Effector CD8-positive, alpha-beta T cell (primary cell): ENCODE measurements around the gene MAP2.
A peak's percentile ranks its signal among the peaks of the same experiment; 100 is the strongest.

Experiments used
- DNase-seq: peaks from one replicate; lab custom pipeline; 2025; lab: John Stamatoyannopoulos, UW
- total RNA-seq, 4 experiments: gene quantifications; one replicate each; lab custom pipeline; 2026; lab: John Stamatoyannopoulos, UW

The MAP2 gene, protein sequence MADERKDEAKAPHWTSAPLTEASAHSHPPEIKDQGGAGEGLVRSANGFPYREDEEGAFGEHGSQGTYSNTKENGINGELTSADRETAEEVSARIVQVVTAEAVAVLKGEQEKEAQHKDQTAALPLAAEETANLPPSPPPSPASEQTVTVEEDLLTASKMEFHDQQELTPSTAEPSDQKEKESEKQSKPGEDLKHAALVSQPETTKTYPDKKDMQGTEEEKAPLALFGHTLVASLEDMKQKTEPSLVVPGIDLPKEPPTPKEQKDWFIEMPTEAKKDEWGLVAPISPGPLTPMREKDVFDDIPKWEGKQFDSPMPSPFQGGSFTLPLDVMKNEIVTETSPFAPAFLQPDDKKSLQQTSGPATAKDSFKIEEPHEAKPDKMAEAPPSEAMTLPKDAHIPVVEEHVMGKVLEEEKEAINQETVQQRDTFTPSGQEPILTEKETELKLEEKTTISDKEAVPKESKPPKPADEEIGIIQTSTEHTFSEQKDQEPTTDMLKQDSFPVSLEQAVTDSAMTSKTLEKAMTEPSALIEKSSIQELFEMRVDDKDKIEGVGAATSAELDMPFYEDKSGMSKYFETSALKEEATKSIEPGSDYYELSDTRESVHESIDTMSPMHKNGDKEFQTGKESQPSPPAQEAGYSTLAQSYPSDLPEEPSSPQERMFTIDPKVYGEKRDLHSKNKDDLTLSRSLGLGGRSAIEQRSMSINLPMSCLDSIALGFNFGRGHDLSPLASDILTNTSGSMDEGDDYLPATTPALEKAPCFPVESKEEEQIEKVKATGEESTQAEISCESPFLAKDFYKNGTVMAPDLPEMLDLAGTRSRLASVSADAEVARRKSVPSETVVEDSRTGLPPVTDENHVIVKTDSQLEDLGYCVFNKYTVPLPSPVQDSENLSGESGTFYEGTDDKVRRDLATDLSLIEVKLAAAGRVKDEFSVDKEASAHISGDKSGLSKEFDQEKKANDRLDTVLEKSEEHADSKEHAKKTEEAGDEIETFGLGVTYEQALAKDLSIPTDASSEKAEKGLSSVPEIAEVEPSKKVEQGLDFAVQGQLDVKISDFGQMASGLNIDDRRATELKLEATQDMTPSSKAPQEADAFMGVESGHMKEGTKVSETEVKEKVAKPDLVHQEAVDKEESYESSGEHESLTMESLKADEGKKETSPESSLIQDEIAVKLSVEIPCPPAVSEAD (N-terminal part only)
- 0 to 0.18 (median 0.15) reads per million in 4 experiments for total RNA-seq

DNA sequence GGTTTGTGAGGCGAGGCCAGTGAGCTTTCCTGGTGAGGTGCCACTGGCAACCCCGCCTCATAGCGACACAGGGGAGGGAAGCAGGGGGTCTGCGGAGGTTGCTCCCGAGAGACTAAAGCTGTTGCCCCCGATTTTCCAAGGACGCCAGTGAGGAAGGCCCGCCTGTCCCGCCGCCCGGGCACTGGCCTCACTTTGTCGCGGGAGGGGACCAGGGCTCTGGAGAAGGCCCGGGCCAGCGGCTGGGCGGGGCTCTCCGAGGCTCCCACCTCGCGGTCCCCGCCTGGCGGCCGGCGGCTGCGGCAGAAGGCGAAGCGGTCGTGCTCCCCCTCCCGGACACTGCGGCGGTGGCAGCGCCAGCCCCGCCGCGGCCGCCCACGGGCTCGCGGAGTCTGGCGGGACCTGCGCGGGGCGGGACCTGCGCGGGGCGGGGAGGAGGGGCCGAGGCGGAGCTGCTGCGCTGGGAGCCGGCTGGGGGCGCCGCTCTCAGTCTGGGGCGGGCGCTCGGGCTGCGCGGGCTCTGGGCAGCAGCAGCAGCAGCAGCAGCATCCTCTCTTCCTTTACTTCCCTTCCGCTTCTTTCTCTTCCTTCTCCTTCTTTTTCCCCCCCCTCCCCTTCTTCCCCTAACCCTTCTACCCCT is at the start of gene MAP2:
MAP2 (plus strand) TSS at position 486 of the 637 bp plus-strand sequence. CDS start 229,124 bp downstream, outside the sequence.
- peak; percentile 12 for DNase-seq

DNA sequence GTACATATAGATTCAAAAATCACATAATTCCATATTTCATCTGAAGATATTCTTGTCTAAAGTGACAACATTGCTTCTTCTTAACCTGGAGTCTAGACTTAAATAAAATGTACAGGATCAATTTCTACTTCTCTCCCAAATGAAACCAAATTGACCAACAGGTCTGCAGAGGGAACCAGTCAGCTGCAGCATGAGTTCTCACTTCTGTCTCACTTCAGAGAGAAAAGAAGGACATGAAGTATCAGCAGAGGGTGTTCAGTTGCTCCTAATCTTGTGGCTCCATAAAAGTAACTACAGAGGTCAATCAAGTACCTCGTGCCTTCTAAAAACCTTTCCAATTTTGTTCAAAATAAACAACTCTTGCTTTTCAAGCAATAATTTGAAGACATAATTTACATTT is 47.2 kb upstream of the MAP2 start:
- DNase-seq: no peak

DNA sequence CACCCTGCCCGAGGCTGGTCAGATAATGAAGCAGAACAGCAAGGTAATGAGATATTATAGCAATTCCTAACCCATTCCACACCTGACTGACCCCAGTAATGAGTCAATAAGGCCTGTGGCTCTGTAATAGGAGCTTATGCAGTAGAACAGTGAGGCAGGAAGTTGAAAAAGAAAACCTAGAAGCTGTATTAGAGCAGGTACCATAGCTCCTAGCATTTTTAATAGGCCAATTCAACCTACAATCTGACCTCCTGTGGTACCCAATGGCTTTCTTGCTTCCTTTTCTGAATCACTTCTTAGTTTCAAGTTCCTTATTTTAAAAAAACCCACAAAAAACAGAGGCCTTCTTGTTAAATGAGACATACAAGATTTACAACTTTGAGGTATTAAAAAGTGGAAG is 43.6 kb upstream of the MAP2 start:
- no peak for DNase-seq

DNA sequence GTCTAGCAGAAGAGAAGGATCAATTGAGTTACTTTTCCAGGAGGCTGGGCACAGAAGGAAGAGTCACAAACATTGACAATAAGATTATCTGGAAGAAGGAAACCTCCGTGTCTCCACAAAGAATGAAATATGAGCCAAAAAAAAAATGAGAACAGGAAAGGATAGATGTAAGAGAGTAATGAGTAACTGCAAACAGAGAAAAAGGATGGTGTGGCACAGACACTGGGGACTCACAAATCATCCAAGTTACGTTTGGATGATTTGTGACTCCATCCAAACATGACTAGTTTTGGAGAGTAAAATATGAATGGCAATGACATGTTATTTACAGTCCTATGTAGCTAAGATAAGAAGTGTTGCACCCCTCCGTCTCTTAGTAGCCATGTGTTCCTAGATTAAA is 42.8 kb upstream of the MAP2 start:
- no peak for DNase-seq

DNA sequence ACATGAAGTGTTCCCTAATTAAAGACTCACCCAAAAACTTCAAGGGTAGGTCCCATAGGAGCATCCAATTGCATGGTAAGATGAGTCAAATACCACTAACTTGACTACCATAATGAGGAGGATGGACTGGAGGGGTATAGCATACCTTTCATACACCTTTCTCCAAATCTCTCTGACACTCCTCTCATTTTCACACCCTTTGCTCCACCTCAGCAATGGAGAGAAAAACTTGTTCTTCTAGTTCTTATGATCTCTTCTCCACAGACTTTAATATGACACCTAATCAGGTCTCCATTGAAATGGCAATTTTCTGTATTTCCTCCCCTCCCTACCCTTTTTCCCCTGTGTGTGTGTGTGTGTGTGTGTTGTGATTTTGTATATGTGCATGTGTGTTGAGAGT is 41.1 kb upstream of the MAP2 start:
- no peak for DNase-seq

DNA sequence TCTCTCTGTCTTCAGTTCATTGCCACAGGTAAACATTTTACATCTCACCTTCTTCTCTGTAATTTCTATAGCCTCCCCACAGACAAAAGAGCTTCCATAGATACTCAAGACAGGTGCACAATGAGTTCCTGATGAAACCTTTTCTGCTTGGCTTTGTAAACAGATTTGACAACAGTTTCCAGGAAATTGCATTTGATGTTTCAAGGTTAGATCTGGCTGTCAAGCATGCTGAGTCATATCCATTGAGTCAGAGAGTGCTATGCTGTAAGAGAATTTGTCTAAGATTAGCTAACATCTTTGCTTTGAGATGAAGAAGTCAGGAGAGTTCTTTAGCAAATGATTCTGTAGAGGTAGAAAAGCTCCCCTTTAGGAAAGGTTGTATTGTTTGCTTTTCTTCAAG is 40.6 kb upstream of the MAP2 start:
- DNase-seq: no peak

DNA sequence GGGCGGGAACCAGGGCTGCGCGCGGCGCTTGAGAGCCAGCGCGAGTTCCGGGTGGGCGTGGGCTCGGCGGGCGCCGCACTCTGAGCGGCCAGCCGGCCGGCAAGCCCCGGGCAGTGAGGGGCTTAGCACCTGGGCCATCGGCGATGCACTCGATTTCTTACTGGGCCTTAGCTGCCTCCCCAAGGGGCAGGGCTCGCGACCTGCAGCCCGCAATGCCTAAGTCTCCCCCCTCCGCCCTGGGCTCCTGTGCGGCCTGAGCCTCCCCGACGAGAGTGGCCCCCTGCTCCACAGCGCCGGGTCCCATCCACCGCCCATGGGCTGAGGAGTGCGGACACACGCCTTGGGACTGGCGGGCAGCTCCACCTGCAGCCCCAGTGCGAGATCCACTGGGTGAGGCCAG is 36.5 kb upstream of the MAP2 start:
- DNase-seq: no peak

DNA sequence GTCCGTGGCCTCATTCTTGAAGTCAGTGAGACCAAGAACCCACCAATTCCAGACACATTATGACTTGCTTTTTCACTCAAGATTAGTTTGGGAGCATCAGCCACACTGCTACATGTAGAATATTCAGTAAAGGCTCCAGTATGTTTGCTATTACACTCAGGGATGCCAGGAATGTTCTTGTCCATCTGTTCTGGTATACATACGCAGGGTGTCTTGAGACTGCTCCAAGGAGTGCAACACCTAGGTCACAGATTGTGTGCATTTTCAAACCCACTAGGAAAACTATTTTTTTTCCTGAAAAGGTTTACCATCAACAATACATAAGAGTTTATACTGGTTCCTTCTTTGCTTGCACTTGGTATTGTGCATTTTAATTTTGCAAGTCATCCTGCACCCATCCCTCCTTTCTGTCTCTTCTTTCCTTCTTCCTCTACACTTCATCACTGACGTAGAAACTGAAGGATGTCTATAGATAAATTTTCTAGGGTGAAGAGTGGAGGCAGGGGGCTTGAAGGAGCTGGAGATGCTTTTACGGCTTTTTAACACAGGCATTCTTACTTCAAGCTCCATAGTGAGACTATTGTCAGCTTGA is 35.3 kb upstream of the MAP2 start:
- DNase-seq: no peak

DNA sequence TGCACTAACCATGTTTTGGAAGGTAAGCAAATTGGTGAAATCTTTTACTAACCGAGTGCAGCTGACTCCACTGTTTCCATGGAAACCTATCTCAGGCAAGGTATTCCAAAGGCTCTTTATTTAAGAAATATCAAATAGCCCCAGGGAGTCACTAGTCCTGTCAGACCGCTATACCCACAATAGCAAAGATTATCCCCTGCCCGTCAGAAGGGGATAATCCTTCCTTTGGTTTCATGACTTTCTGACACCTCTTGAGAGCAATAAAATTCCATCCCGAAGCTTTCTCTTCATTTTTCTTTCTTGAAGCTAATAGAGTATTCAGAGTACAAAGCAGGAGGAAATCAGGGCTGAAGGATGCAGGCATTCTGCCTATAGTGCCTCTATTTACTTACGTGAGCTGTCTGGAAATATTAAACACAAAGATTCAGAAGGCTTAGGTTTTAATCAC is 34.7 kb upstream of the MAP2 start:
- DNase-seq: no peak

DNA sequence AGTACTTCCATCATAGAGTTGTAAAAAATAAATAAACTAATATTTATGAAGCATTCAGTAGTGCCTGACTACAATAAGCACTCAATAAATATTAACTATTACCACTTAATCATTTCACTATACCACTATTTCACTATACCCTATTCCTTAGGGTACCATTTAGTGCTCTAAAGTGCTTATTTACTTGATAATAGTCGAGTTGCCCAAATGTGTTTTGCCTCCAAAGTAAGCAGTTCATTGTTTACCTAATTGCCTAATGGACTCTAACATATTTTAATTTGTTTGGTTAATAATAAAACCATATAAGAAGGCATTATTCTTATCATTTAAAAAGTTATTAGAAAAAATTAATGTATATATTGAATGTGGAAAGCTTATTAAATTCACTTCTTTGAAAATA is 33.0 kb upstream of the MAP2 start:
- DNase-seq: no peak

DNA sequence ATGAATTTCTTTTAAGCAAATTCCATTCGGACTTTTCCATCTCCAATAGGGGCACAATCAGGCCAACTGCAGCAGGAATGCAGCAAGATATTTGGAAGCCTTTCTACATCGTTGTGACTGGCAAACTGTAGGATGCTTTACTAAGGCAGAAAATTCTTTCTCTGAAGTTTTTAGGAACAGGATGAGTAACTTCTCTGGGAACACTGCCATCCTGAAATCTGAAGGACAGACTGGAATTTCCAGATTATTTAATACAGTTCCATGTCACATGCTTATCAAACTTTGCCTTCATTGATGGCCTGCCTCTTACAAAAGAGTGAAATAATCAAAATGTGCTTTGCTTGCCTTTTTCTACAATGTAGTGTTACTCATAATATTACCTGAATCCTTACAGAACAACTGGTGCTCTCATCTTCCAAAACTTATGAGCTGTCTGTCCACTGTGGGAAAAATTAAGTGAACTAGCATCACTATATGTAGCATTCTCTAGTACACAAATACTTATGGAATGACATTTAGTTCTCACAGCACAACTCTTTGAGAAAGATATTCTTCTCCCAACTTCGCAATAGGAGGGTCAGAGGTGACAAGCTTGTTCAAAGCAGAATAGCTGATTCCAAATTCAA is 32.0 kb upstream of the MAP2 start:
- no peak for DNase-seq

DNA sequence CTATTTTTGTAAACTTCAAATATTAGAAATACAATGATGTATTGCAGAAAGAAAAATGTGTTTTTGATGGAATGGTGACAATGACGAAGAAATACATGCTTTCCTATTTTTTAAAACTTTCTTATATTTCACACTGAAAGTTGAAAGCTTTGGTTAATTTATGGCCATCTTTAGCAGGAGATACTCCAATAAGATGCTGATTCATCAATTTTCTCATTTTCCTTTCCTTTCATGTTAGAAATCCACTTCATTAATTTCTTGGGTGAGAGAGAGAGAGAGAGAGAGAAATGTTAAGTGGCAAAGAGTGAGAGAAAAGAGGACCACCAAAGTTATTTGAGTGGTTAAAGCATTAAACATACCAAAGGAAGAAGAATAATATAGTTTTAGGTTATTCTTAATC is 28.6 kb upstream of the MAP2 start:
- no peak for DNase-seq

DNA sequence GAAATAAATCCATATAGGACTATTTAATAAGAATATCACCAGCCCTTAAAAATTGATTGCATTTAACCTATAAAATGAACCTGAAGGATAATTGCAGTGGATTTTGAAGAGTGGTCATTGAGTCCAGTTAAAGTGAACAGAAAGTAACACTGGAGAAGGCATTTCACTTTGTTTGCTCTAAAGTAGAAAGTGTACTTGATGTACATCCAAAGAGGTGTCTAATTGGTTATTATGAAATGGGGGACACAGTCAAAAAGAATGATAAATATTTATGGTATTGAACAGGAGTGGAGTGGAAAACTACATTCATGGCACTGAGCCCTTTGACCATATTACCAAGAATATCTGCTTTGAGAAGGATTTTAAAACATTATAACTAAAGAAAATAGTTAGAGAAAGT is 28.2 kb upstream of the MAP2 start:
- no peak for DNase-seq

DNA sequence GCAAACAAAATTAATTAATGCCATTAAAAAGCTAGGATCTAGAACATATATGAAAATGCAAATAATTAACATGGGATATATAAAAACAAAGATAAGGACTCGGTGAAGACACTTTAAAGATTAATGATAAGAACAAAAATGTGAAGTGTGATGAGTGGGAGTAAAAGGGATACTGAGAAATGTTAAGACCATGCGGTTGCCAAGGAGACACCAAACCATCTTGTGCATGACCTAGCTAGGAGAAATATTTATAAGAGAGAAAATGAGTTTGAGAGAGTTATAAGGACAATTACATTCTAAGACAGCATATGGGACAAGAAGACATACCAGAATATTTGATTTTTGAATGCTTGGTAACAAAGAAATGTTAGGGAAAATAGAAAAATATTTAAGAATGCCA is 25.4 kb upstream of the MAP2 start:
- no peak for DNase-seq

DNA sequence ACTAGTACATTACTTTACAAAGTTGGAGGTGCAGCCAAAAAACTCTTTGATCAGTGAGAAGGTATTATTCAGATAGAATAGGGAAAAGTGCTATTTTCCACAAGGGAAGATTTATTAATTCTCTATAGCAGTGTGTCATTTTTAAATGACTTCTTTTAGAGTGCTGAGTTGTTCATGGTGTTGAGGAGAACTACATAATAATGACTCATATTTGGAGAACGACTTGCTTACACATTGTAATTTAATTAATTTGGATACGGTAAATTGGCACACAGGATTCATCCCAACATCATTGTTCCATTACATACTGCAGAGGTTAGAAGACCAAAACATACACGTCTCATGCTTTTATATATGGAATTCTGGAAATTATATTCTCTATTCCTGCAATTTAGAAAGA is 22.1 kb upstream of the MAP2 start:
- DNase-seq: no peak

DNA sequence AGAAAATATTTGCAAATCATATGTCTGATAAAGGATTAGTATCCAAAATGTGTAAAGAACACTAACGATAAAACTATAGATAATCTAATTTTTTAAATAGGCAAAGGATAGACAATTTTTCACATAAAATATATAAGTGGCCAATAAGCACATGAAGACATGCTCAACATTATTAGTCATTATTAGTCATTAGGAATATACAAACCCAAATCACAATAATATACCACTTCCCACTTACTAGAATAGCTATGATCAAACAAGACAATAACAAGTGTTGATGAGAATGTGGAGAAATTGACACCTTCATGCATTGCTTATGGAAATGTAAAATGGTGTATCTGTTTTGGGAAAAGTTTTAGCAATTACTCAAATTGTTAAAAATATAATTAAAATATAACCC is 12.6 kb upstream of the MAP2 start:
- no peak for DNase-seq

DNA sequence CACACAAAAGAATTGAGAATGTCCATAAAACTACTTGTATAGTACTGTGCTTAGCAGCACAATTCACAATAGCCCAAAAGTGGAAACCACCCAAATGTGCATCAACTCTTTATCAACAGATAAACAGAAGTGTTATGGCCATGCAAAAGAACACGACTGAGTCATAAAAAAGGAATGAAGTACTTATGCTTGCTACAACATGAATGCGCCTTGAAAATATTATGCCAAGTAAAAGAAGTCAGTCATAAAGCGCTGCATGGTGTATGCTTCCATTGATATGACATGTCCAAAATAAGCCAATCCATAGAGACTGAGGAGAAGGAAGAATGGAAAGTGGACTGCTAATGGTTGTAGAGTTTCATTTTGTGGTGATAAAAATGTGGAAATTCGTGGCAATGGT is 12.1 kb upstream of the MAP2 start:
- DNase-seq: no peak

DNA sequence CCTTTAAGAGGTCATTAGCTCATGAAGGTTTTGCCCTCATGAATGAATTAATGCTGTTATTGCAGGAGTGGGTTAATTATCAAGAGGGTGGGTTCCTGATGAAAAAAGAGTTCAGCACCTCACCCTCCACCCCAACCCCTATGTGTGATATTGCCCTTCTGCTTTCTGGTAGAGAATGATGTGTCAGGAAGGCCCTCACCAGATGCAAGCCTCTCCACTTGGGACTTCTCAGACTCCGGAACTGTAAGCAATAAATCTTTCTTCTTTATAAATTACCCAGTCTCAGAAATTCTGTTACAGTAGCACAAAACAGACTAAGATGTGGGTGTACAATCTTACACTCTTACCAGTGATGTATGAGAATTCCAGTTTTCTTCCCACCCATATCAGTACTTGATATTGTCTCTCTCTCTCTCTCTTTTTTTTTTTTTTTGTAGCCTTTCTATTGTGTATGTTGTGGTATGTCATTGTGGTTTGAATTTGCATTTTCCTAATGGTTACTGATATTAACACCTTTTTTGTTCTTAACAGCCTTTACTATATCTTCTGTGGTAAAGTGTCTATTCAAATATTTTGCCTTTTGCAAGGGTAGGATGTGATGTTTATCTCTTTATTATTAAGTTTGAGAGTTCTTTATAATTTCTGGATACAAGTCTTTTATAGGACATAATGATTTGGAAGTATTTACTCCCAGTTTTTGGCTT is 10.4 kb upstream of the MAP2 start:
- no peak for DNase-seq

DNA sequence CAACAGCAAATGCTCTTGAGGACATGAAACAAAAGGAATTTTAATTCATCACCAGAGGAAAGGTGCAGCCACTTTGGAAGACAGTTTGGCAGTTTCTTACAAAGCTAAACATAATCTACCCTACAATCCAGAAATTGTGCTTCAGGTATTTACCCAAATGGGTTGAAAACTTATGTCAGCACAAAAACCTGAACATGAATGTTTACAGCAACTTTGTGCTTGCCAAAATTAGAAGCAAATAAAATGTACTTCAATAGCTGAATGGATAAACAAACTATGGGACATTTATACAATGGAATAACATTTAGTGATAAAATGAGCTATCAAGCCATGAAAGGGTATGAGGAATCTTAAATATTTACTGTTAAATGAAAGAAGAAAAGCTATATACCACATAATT is 6.9 kb upstream of the MAP2 start:
- DNase-seq: no peak

DNA sequence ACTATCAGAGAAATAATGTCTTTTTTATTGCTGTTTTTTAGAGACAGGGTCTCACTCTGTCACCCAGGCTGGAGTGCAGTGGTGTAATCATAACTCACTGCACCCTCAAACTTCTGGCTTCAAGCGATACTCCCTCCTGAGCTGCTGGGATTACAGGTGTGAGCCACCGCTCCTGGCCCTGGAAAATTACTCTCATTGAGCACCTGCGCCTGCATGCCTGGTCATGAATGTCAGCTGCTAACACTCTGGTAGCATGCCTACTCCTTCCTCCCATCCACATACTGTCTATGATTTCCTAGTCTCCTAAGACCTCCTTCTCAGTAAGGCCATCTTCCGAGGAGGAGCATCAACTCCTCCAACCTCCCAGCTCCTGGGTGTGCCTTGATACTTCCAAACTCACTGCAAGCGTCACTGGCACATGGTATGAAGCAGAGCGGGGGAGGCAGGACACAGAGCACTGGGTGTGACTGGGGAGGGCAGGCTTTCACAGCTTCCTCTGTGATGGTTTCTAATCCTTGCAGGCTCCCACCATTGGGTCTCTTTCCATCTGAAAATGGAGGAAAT is 1.6 kb upstream of the MAP2 start:
- DNase-seq: no peak
